IMR-90 (cell line): ENCODE data around the gene RAPGEF2. TPM values are rescaled to one million over a fixed set of nuclear protein-coding genes. Genes with fewer than 3 reads are reported as not detected.

Experiments used
- ATAC-seq: fragments of 200-7000 bp; cut with Tn5 transposase; 2 replicates; pipeline ENCODE4 v1.9.1; 2020; ENCODE audit warnings: low read depth, mild to moderate bottlenecking, moderate library complexity
- BruUV-seq: library from RNA; stranded (reverse); fragments of 400-500 nt; replicated peaks from 2 replicates; lab custom pipeline; 2021; lab: Mats Ljungman, UMichigan
- CTCF ChIA-PET: fragments of 300-600 bp; formaldehyde crosslinking; extraction: SDS; loops from one replicate; lab custom pipeline; 2021; ENCODE audit warnings: antibody characterized with exemption; lab: Yijun Ruan, JAX
- POLR2A ChIA-PET: fragments of 300-600 bp; sonication (Branson Sonifier 250); formaldehyde crosslinking; loops from one replicate; lab custom pipeline; 2022; ENCODE audit warnings: antibody characterized with exemption; ENCODE audit not compliant: unreplicated experiment; lab: Charles Lee
- DNase-seq: peaks from one replicate; pipeline ENCODE4 v3.0.0; 2013
- H2AFZ ChIP-seq: replicated peaks from 2 replicates; pipeline ENCODE3; 2013; ENCODE audit warnings: low read length, mild to moderate bottlenecking; ENCODE audit not compliant: poor library complexity
- H2AK5ac ChIP-seq: 2 replicates; pipeline ENCODE4 v1.6.1; 2013; ENCODE audit warnings: low read depth, low read length, inconsistent platforms
- H2AK9ac ChIP-seq: replicated peaks from 2 replicates; pipeline ENCODE3; 2013; ENCODE audit warnings: mild to moderate bottlenecking, low read depth, low read length, moderate library complexity; ENCODE audit not compliant: poor library complexity
- H2BK120ac ChIP-seq: 2 replicates; pipeline ENCODE4 v1.6.1; 2013; ENCODE audit warnings: low read depth, low read length, inconsistent platforms
- H2BK15ac ChIP-seq: 3 replicates; pipeline ENCODE4 v1.6.1; 2013; ENCODE audit warnings: low read depth, low read length, inconsistent platforms
- H2BK20ac ChIP-seq: 2 replicates; pipeline ENCODE4 v1.6.1; 2013; ENCODE audit warnings: low read depth, mild to moderate bottlenecking, inconsistent platforms, low read length, moderate library complexity
- H2BK5ac ChIP-seq: 2 replicates; pipeline ENCODE4 v1.6.1; 2013; ENCODE audit warnings: mild to moderate bottlenecking, low read depth, low read length, inconsistent platforms; ENCODE audit not compliant: poor library complexity, severe bottlenecking
- H3K14ac ChIP-seq: replicated peaks from 2 replicates; pipeline ENCODE4 v1.6.1; 2013; ENCODE audit warnings: low read depth, low read length, inconsistent platforms
- H3K18ac ChIP-seq: 2 replicates; pipeline ENCODE4 v1.6.1; 2013; ENCODE audit warnings: low read depth, low read length, control low read depth
- H3K23ac ChIP-seq: 2 replicates; pipeline ENCODE4 v1.6.1; 2013; ENCODE audit warnings: low read depth, low read length, inconsistent platforms
- H3K27ac ChIP-seq: 2 replicates; pipeline ENCODE4 v1.5.1; 2013; ENCODE audit warnings: mild to moderate bottlenecking, control low read depth, low read length; ENCODE audit not compliant: insufficient read depth
- H3K27me3 ChIP-seq: 2 replicates; pipeline ENCODE4 v1.6.1; 2013; ENCODE audit warnings: low read length; ENCODE audit not compliant: control insufficient read depth, insufficient read depth
- H3K36me3 ChIP-seq: 2 replicates; pipeline ENCODE4 v1.6.1; 2013; ENCODE audit warnings: low read length, mixed read lengths; ENCODE audit not compliant: control insufficient read depth, insufficient read depth
- H3K4ac ChIP-seq: 2 replicates; pipeline ENCODE4 v1.6.1; 2013; ENCODE audit warnings: low read depth, low read length, inconsistent platforms
- H3K4me1 ChIP-seq: 2 replicates; pipeline ENCODE4 v1.6.1; 2013; ENCODE audit warnings: low read length, mixed read lengths; ENCODE audit not compliant: control insufficient read depth, insufficient read depth
- H3K4me2 ChIP-seq: 2 replicates; pipeline ENCODE4 v1.6.1; 2013; ENCODE audit warnings: low read depth, mild to moderate bottlenecking, control low read depth, low read length, moderate library complexity
- H3K4me3 ChIP-seq: 2 replicates; pipeline ENCODE4 v1.5.1; 2013; ENCODE audit warnings: low read depth, mild to moderate bottlenecking, control low read depth, low read length, moderate library complexity; ENCODE audit not compliant: insufficient read depth
- H3K56ac ChIP-seq: 2 replicates; pipeline ENCODE4 v1.6.1; 2013; ENCODE audit warnings: low read length, inconsistent platforms; ENCODE audit not compliant: insufficient read depth; ENCODE audit errors: extremely low read depth
- H3K79me1 ChIP-seq, 2 experiments: 2 replicates each; pipeline ENCODE4 v1.6.1; 2013; ENCODE audit warnings: low read length in 2 of 2, inconsistent platforms in 1 of 2, low read depth in 1 of 2
- H3K9ac ChIP-seq: 2 replicates; pipeline ENCODE4 v1.6.1; 2013; ENCODE audit warnings: low read depth, low read length, control low read depth
- H3K9me1 ChIP-seq: 2 replicates; pipeline ENCODE4 v1.6.1; 2013; ENCODE audit warnings: low read length, inconsistent platforms; ENCODE audit not compliant: insufficient read depth
- H3K9me3 ChIP-seq: 2 replicates; pipeline ENCODE4 v1.6.1; 2013; ENCODE audit warnings: low read length; ENCODE audit not compliant: control insufficient read depth, insufficient read depth
- H4K20me1 ChIP-seq: 2 replicates; pipeline ENCODE4 v1.6.1; 2013; ENCODE audit warnings: low read length, inconsistent platforms; ENCODE audit not compliant: insufficient read depth
- H4K5ac ChIP-seq: 2 replicates; pipeline ENCODE4 v1.6.1; 2013; ENCODE audit warnings: mild to moderate bottlenecking, low read depth, low read length, control low read depth
- H4K8ac ChIP-seq, 2 experiments: 2 replicates each; pipeline ENCODE4 v1.6.1; 2013; ENCODE audit warnings: low read depth in 2 of 2, low read length in 2 of 2, control low read depth in 1 of 2, inconsistent platforms in 1 of 2
- H4K91ac ChIP-seq: 2 replicates; pipeline ENCODE4 v1.6.1; 2013; ENCODE audit warnings: low read depth, low read length, inconsistent platforms; ENCODE audit not compliant: insufficient read depth
- CEBPB ChIP-seq: IDR thresholded peaks from 2 replicates; pipeline ENCODE4 v1.6.1; 2012; ENCODE audit warnings: low read depth, low read length, improper control_type of control experiment
- CHD1 ChIP-seq: IDR thresholded peaks from 2 replicates; pipeline ENCODE4 v1.6.1; 2012; ENCODE audit warnings: low read depth, low read length, improper control_type of control experiment
- SMC3 ChIP-seq: fragments of 150-350 bp; IDR thresholded peaks from 2 replicates; pipeline ENCODE4 v1.6.1; 2016; ENCODE audit warnings: low read depth, mild to moderate bottlenecking, antibody characterized with exemption, low read length, moderate library complexity
- WGBS, 2 experiments: methylation state at CpG; one replicate each; pipeline versions ENCODE4 v1.1.5 to v1.1.7; 2013; ENCODE audit warnings: missing lambda C conversion rate in 2 of 2; ENCODE audit not compliant: insufficient read length in 1 of 2; ENCODE audit errors: extremely low coverage in 2 of 2; 5-methylcytosine and 5-hydroxymethylcytosine counted together
- dilution Hi-C: fragments of 300-500 bp; cut with HindIII; formaldehyde crosslinking; loops from one replicate; pipeline ENCODE4 v1.14.3; 2018; ENCODE audit warnings: low sequenced_read_pairs; ENCODE audit not compliant: unreplicated experiment
- in situ Hi-C: fragments of 300-500 bp; cut with MboI; formaldehyde crosslinking; loops from 3 replicates; pipeline ENCODE4 v1.14.3; 2019; ENCODE audit warnings: low sequenced_read_pairs, inconsistent platforms, mixed read lengths
- intact Hi-C: fragments of 100-400 bp; cut with micrococcal nuclease; formaldehyde crosslinking; loops from 2 replicates; pipeline ENCODE4 v1.10.0; 2022
- polyA plus RNA-seq, 3 experiments: library from polyadenylated mRNA; depleted of rRNA; stranded (reverse); fragments of >200 nt; gene quantifications; 2 replicates each; pipeline ENCODE4 v1.2.3, GENCODE V29; 2012; ENCODE audit warnings: low replicate concordance in 1 of 3
- total RNA-seq: library from RNA; depleted of rRNA; stranded (reverse); fragments of >200 nt; gene quantifications from 2 replicates; pipeline ENCODE4 v1.2.3, GENCODE V29; 2012

Gene RAPGEF2
- total and polyA plus RNA-seq, 2 of the 4 experiments (the other 2 are of a cell fraction) = 27.6 to 109 TPM

GRCh38 chr4:159097144-159097543 is 5.7 kb upstream of the RAPGEF2 start:
- H3K27ac ChIP-seq = no peak overlapping the region
- intact Hi-C loops (no loop called here), in situ Hi-C loops (no loop called here), dilution Hi-C loops (no loop called here)
- H3K4me2 ChIP-seq = no peak overlapping the region
- H2AK9ac ChIP-seq = no peak overlapping the region
- no peak overlapping the region for H3K9ac ChIP-seq
- no peaks in the 10 kb centered on the region for H4K20me1 ChIP-seq
- ChIA-PET CTCF (interaction anchor here (1.0 kb wide), 1 partner anchor 10 kb away, joined by 3 read pairs; no protein-coding TSS in a partner anchor), POLR2A (no interaction called here)
- no peak overlapping the region for H3K4me3 ChIP-seq
- TF ChIP-seq CHD1 (no peak), SMC3 (no peak), CEBPB (no peak)
- H2AFZ ChIP-seq = no peak overlapping the region
- no CpG with 5 or more reads among the region's 1 CpG for WGBS, 2 experiments
- H3K9me1 ChIP-seq = no peaks in the 10 kb centered on the region
- ATAC-seq = no peak
- H4K5ac ChIP-seq = no peak overlapping the region
- no peaks in the 10 kb centered on the region for H3K4me1 ChIP-seq
- no peak overlapping the region for H3K56ac ChIP-seq
- H2AK5ac ChIP-seq = no peak overlapping the region
- no peak overlapping the region for H4K91ac ChIP-seq
- DNase-seq = no peak
- no peak overlapping the region for H2BK120ac ChIP-seq
- no peak overlapping the region for H3K14ac ChIP-seq
- BruUV-seq = no TSS peak
- no peak overlapping the region for H4K8ac ChIP-seq
- H2BK20ac ChIP-seq = no peak overlapping the region
- peaks cover 12% of the 10 kb centered on the region for H3K27me3 ChIP-seq
- H2BK5ac ChIP-seq = no peak overlapping the region
- H3K36me3 ChIP-seq = no peaks in the 10 kb centered on the region
- H2BK15ac ChIP-seq = no peak overlapping the region
- H3K18ac ChIP-seq = no peak overlapping the region
- no peaks in the 10 kb centered on the region for H3K79me1 ChIP-seq
- no peaks in the 10 kb centered on the region for H3K9me3 ChIP-seq
- no peak overlapping the region for H3K4ac ChIP-seq
- no peak overlapping the region for H3K23ac ChIP-seq
